Kidney epithelial cell (primary cell): Measurements from ENCODE around the gene NEDD4L. TPM values are rescaled to one million over a fixed set of nuclear protein-coding genes. Genes with fewer than 3 reads are reported as not detected.

Source experiments
- DNase-seq: peaks from one replicate; pipeline ENCODE4 v3.0.0-alpha.2; 2010; ENCODE audit warnings: low read depth
- H3K27me3 ChIP-seq: 2 replicates; pipeline ENCODE4 v1.6.0; 2011; ENCODE audit warnings: low read length; ENCODE audit not compliant: control insufficient read depth, insufficient read depth
- H3K36me3 ChIP-seq: 2 replicates; pipeline ENCODE4 v1.5.1; 2011; ENCODE audit warnings: low read length; ENCODE audit not compliant: control insufficient read depth, insufficient read depth
- H3K4me3 ChIP-seq: 2 replicates; pipeline ENCODE4 v1.5.1; 2011; ENCODE audit warnings: low read depth, mild to moderate bottlenecking, control low read depth, low read length
- total RNA-seq: library from RNA; depleted of rRNA; stranded (reverse); fragments of >200 nt; gene quantifications from 2 replicates; pipeline ENCODE4 v1.2.3, GENCODE V29; 2015
- TF ChIP-seq, protein P1 (sequence below): IDR thresholded peaks from 2 replicates; pipeline ENCODE4 v1.5.1; 2011; ENCODE audit warnings: mild to moderate bottlenecking, moderate library complexity, low read length, control low read depth, inconsistent platforms; ENCODE audit not compliant: insufficient read depth, poor library complexity, severe bottlenecking

Gene NEDD4L
- total RNA-seq, 1 donor from 2014 or later = 88.3 TPM

GRCh38 chr18:58112174-58112573 lies 68.1 kb downstream of the NEDD4L start:
- Histone ChIP-seq H3K27me3 (no peaks in the 10 kb centered on the region), H3K4me3 (no peak overlapping the region), H3K36me3 (no peaks in the 10 kb centered on the region)
- DNase-seq = no peak
- TF ChIP-seq, protein P1, sequence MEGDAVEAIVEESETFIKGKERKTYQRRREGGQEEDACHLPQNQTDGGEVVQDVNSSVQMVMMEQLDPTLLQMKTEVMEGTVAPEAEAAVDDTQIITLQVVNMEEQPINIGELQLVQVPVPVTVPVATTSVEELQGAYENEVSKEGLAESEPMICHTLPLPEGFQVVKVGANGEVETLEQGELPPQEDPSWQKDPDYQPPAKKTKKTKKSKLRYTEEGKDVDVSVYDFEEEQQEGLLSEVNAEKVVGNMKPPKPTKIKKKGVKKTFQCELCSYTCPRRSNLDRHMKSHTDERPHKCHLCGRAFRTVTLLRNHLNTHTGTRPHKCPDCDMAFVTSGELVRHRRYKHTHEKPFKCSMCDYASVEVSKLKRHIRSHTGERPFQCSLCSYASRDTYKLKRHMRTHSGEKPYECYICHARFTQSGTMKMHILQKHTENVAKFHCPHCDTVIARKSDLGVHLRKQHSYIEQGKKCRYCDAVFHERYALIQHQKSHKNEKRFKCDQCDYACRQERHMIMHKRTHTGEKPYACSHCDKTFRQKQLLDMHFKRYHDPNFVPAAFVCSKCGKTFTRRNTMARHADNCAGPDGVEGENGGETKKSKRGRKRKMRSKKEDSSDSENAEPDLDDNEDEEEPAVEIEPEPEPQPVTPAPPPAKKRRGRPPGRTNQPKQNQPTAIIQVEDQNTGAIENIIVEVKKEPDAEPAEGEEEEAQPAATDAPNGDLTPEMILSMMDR = no peak

DNA sequence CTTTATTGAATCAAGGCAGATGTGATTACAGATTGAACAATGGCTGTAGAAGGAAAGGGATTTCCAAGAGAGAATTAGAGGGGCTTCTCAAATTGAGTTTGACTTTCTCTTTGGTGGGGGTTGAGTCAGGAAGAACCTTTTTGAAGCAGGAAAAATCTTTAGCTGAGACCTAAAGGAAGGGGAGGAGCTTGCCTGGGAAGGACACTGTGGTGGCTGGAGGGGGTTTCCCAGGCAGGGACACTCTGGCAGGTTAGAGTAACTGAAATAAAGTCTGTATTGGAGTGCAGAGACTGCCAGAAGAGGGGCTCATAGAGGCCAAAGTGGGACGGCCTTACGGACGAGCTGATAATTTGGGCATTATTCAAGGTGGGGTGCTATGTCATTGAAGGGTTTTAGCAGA lies 69.3 kb downstream of the NEDD4L start:
- no peak overlapping the region for H3K4me3 ChIP-seq
- TF ChIP-seq, protein P1 = no peak
- DNase-seq = no peak
- no peaks in the 10 kb centered on the region for H3K36me3 ChIP-seq
- no peaks in the 10 kb centered on the region for H3K27me3 ChIP-seq

DNA sequence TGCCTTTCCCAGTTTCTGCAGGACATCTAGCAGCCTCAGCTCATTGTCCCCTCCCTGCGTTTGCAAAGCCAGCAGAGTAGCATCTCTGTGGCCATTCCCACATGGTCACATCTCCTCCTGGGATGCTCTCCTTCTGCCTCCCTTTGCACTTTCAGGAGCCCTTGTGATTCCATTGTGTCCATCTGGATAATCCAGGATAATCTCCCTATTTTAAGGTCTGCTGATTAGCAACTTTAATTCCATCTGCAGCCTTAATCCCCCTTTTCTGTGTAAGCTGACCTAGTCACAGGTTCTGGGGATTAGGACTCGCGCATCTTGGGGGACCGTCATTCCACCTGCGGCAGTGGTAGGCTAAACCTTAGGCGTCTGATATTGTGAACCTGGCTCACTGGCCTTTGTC lies 70.7 kb downstream of the NEDD4L start:
- Histone ChIP-seq H3K27me3 (no peaks in the 10 kb centered on the region), H3K36me3 (no peaks in the 10 kb centered on the region), H3K4me3 (no peak overlapping the region)
- no peak for DNase-seq
- TF ChIP-seq, protein P1 = no peak

- Histone ChIP-seq H3K4me3 (no peak overlapping the region), H3K27me3 (no peaks in the 10 kb centered on the region), H3K36me3 (no peaks in the 10 kb centered on the region)
- DNase-seq = no peak
- TF ChIP-seq, protein P1 = no peak
Measured at GRCh38 chr18:58116818-58117217, 72.8 kb downstream of the NEDD4L start.

DNA sequence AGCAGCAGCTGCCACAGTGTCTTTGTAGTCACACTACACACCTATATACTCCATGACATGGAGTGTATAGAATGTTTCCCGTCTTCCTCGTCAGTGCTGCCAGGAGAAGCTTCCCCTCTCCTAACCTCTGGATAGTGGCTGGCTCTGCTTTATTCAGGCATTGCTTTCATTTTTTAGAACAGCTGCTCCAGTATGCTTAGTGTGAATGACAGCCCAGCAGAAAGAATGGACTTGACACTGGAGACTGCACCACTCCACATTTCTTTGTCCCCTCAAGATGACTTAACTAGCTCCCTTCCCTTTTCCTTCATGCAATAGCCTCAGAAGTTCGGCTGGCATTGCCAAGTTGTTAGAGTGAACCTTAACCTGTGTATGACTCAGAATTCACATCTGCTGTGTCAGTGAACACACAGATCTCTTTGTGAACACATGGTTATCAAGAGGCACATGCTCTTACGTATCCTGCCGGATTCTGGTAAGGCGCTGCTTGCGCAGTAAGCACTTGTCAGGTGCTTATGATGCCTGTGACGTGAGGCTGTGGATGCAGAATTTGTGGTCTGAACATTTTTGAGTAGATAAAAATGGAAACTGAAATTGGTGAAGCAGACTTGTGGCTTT lies 73.9 kb downstream of the NEDD4L start:
- peak; percentile 69 for DNase-seq
- Histone ChIP-seq H3K4me3 (no peak overlapping the region), H3K36me3 (no peaks in the 10 kb centered on the region), H3K27me3 (no peaks in the 10 kb centered on the region)
- TF ChIP-seq, protein P1 = no peak

DNA sequence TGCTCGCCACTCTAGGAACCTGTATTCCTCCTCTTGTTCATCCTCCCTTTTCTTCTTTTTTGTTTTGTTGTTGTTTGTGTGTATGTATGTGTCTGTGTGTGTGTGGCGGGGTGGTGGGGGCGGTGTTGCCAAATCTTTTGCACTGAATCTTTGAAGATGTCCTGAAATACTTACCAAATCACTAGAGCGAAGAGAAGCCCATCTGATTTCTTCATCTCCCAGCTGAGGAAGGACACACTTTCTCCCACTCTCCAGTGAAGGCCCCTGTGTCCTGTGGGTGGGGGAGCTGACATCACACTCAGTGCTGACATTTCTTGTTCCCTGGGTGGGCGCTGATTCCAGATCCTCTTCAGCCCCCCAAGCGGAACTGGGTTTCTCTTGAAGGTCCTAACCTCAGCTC lies 74.5 kb downstream of the NEDD4L start:
- Histone ChIP-seq H3K4me3 (no peak overlapping the region), H3K36me3 (no peaks in the 10 kb centered on the region), H3K27me3 (no peaks in the 10 kb centered on the region)
- TF ChIP-seq, protein P1 = no peak
- DNase-seq = no peak
